OCI-LY3 (cell line): Measurements from ENCODE around the gene DYNC1LI1.

Experiments
- H2AFZ ChIP-seq: fragments of 200-600, 300-600 bp; shearing (Covaris generic); 2 replicates; pipeline ENCODE4 v1.6.0; 2014; ENCODE audit warnings: antibody characterized with exemption, low read depth, low read length
- H3K27ac ChIP-seq: fragments of 200-600, 300-600 bp; sonication (generic); 2 replicates; pipeline ENCODE4 v1.5.1; 2014; ENCODE audit warnings: mild to moderate bottlenecking, low read length, moderate library complexity, mixed read lengths
- H3K27me3 ChIP-seq: fragments of 200-600, 300-600 bp; sonication (generic); 2 replicates; pipeline ENCODE4 v1.6.1; 2014; ENCODE audit warnings: low read depth, low read length, mixed read lengths
- H3K36me3 ChIP-seq: fragments of 200-600, 300-600 bp; sonication (generic); replicated peaks from 2 replicates; pipeline ENCODE3; 2014; ENCODE audit warnings: low read depth, low read length, mixed read lengths
- H3K4me1 ChIP-seq: fragments of 300-600, 200-600 bp; sonication (generic); 2 replicates; pipeline ENCODE4 v1.6.1; 2014; ENCODE audit warnings: low read length, mixed read lengths
- H3K4me2 ChIP-seq: fragments of 200-600, 300-600 bp; sonication (generic); 2 replicates; pipeline ENCODE4 v1.6.1; 2014; ENCODE audit warnings: low read length, mixed read lengths
- H3K4me3 ChIP-seq: fragments of 300-600, 200-600 bp; sonication (generic); 2 replicates; pipeline ENCODE4 v1.5.1; 2014; ENCODE audit warnings: antibody characterized with exemption, mild to moderate bottlenecking, low read length, moderate library complexity
- H3K79me2 ChIP-seq: fragments of 300-600, 200-600 bp; shearing (Covaris generic); 2 replicates; pipeline ENCODE4 v1.6.1; 2014; ENCODE audit warnings: mild to moderate bottlenecking, low read length, mixed read lengths
- H3K9ac ChIP-seq: fragments of 300-600, 200-600 bp; shearing (Covaris generic); 2 replicates; pipeline ENCODE4 v1.6.0; 2014; ENCODE audit warnings: mild to moderate bottlenecking, low read length, moderate library complexity
- H3K9me3 ChIP-seq: fragments of 200-600, 300-600 bp; shearing (Covaris generic); 2 replicates; pipeline ENCODE4 v1.6.1; 2014; ENCODE audit warnings: low read length, mixed read lengths; ENCODE audit not compliant: insufficient read depth
- H4K20me1 ChIP-seq: fragments of 200-600, 300-600 bp; sonication (generic); 2 replicates; pipeline ENCODE4 v1.6.1; 2016; ENCODE audit warnings: low read length, mixed read lengths; ENCODE audit not compliant: insufficient read depth
- EZH2phosphoT487 ChIP-seq: fragments of 200-600 bp; shearing (Covaris generic); IDR thresholded peaks from 2 replicates; pipeline ENCODE4 v1.6.1; 2018; ENCODE audit warnings: antibody characterized with exemption, mixed run types, low read depth
- TF ChIP-seq, protein P1 (sequence below): fragments of 200-600, 300-600 bp; sonication (generic); IDR thresholded peaks from 2 replicates; pipeline ENCODE4 v1.5.1; 2014; ENCODE audit warnings: antibody characterized with exemption, low read length, low read depth

The DYNC1LI1 gene

DNA sequence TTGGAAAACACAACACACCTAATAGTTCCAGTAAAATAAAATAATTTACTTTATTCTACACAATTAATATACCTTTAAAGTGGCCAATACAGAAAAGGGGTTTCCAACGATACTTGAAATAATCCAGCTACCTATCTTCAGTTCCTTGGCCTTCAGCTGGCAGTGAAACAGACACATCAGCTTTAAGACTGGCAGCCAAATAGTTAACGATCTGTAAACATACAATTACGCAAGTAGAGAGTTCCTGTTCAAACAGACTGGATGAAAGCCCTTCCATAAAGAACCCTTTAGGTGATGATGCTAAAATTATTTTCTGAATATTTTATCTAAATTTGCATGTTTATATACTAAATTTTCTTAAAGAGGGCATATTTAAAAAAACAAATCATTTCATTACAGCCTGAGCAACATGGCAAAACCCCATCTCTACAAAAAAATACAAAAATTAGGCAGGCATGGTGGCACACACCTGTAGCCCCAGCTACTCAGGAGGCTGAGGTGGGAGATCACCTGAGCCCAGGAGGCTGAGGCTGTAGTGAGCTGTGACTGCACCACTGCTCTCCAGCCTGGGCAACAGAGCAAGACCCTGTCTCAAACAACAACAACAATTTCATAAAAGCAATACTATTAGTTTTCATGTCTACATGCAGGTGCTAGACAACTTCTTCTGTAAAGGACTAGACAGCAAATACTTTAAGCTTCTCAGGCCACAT, 12.9 kb downstream of the DYNC1LI1 start:
- Histone ChIP-seq H4K20me1 (peaks cover 37% of the 10 kb centered on the region), H3K4me2 (no peak overlapping the region), H3K27ac (no peak overlapping the region), H2AFZ (no peak overlapping the region), H3K4me1 (peaks cover 23% of the 10 kb centered on the region), H3K9me3 (no peaks in the 10 kb centered on the region), H3K79me2 (peaks cover 85% of the 10 kb centered on the region), H3K9ac (no peak overlapping the region), H3K36me3 (peaks cover 5% of the 10 kb centered on the region), H3K4me3 (no peak overlapping the region), H3K27me3 (no peaks in the 10 kb centered on the region)
- TF ChIP-seq, protein P1, sequence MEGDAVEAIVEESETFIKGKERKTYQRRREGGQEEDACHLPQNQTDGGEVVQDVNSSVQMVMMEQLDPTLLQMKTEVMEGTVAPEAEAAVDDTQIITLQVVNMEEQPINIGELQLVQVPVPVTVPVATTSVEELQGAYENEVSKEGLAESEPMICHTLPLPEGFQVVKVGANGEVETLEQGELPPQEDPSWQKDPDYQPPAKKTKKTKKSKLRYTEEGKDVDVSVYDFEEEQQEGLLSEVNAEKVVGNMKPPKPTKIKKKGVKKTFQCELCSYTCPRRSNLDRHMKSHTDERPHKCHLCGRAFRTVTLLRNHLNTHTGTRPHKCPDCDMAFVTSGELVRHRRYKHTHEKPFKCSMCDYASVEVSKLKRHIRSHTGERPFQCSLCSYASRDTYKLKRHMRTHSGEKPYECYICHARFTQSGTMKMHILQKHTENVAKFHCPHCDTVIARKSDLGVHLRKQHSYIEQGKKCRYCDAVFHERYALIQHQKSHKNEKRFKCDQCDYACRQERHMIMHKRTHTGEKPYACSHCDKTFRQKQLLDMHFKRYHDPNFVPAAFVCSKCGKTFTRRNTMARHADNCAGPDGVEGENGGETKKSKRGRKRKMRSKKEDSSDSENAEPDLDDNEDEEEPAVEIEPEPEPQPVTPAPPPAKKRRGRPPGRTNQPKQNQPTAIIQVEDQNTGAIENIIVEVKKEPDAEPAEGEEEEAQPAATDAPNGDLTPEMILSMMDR, result no peak
- TF ChIP-seq EZH2phosphoT487, result no peak

DNA sequence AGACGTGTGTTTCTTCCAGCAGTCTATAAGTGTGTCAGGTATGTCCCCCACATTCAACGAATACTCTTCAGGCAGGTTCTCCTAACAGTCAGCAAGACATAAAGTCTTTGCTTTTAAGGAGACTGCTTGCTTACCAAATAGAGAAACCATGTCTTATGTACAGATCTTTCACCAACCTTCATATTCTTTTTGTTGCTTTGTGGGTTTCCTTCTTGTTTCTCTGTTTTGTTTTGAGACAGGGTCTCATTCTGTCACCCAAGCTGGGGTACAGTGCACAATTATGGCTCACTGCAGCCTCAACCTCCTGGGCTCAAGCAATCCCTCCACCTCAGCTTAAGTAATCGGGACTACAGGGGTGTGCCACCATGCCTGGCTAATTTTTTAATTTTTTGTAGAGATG, 14.3 kb downstream of the DYNC1LI1 start:
- H3K4me1 ChIP-seq, result peaks cover 28% of the 10 kb centered on the region

GRCh38 chr3:32553973-32554372, 16.7 kb downstream of the DYNC1LI1 start:
- peaks cover 89% of the 10 kb centered on the region for H3K79me2 ChIP-seq
- H3K4me1 ChIP-seq, result peaks cover 38% of the 10 kb centered on the region
- peaks cover 59% of the 10 kb centered on the region for H4K20me1 ChIP-seq

More for the DNA sequence above, 14.3 kb downstream of the DYNC1LI1 start:
- H3K27ac ChIP-seq, result no peak overlapping the region
- peaks cover 51% of the 10 kb centered on the region for H4K20me1 ChIP-seq
- peaks cover 5% of the 10 kb centered on the region for H3K36me3 ChIP-seq
- TF ChIP-seq, protein P1, result no peak
- TF ChIP-seq EZH2phosphoT487, result no peak
- no peak overlapping the region for H3K4me2 ChIP-seq
- H3K9me3 ChIP-seq, result no peaks in the 10 kb centered on the region
- H3K9ac ChIP-seq, result no peak overlapping the region
- no peak overlapping the region for H3K4me3 ChIP-seq
- H3K79me2 ChIP-seq, result peaks cover 87% of the 10 kb centered on the region
- H2AFZ ChIP-seq, result no peak overlapping the region
- H3K27me3 ChIP-seq, result no peaks in the 10 kb centered on the region

DNA sequence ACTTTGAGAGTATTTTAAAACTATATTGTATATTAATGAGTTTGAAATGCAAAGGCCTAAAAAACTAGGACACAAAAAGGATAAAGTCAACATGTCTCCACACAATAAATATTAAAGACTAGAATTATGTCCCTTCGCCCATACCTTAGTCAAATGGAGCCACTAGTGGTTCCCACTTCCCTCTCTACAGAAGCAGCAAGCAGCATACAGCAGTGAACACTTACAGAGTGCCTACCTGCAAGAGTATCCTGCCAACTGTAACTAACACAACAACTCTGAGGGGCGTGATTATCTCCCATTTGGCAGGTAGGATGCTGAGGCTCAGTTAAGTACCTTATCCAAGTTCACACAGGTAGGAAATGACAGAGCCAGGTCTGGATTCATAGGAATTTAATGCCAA, 17.2 kb downstream of the DYNC1LI1 start:
- 0 out of 2 replicates have a peak overlapping the region, but pooled peaks have one; percentile 6 for H3K4me3 ChIP-seq
- no peak overlapping the region for H3K9ac ChIP-seq
- no peaks in the 10 kb centered on the region for H3K27me3 ChIP-seq
- no peak for TF ChIP-seq EZH2phosphoT487
- TF ChIP-seq, protein P1, result no peak
- H3K27ac ChIP-seq, result peak overlapping the region; percentile 20
- no peak overlapping the region for H2AFZ ChIP-seq
- peaks cover 38% of the 10 kb centered on the region for H3K4me1 ChIP-seq
- H4K20me1 ChIP-seq, result peaks cover 60% of the 10 kb centered on the region
- H3K36me3 ChIP-seq, result peaks cover 3% of the 10 kb centered on the region
- H3K4me2 ChIP-seq, result peak overlapping the region; percentile 49
- no peaks in the 10 kb centered on the region for H3K9me3 ChIP-seq
- peaks cover 91% of the 10 kb centered on the region for H3K79me2 ChIP-seq

More at GRCh38 chr3:32553973-32554372, 16.7 kb downstream of the DYNC1LI1 start:
- peaks cover 3% of the 10 kb centered on the region for H3K36me3 ChIP-seq
- no peak overlapping the region for H3K9ac ChIP-seq
- no peaks in the 10 kb centered on the region for H3K9me3 ChIP-seq
- no peaks in the 10 kb centered on the region for H3K27me3 ChIP-seq
- H2AFZ ChIP-seq, result no peak overlapping the region
- H3K27ac ChIP-seq, result peak overlapping the region; percentile 20
- no peak for TF ChIP-seq EZH2phosphoT487
- TF ChIP-seq, protein P1, result no peak
- H3K4me3 ChIP-seq, result no peak overlapping the region
- H3K4me2 ChIP-seq, result peak overlapping the region; percentile 49
